ENCODE measurements around the gene CISD3.
A peak's percentile ranks its signal among the peaks of the same experiment; 100 is the strongest.

Gene CISD3

GRCh38 chr17:38705803-38706504 is 24.2 kb upstream of the CISD3 start (continued):
- TF ChIP-seq ZSCAN18 (tag by site-specific recombination; IDR thresholded peaks at IDR 0.05) = no peak
- no peak for TF ChIP-seq ZNF623 (tag by site-specific recombination; IDR thresholded peaks at IDR 0.05)
- TF ChIP-seq ZNF549 (tag by site-specific recombination; IDR thresholded peaks at IDR 0.05) = no peak
- TF ChIP-seq ZNF23 (tag by site-specific recombination; IDR thresholded peaks at IDR 0.05; ENCODE audit: borderline replicate concordance) = no peak
- TF ChIP-seq ZNF404 (tag by site-specific recombination; IDR thresholded peaks at IDR 0.05) = no peak
- 0 out of 2 replicates have a peak, but pooled peaks have one; percentile 38 for TF ChIP-seq ZNF610 (tag by site-specific recombination; IDR thresholded peaks at IDR 0.05; ENCODE audit: borderline replicate concordance)
- 0 out of 2 replicates have a peak, but pooled peaks have one; percentile 35 for TF ChIP-seq ZNF692 (tag by site-specific recombination; IDR thresholded peaks at IDR 0.05)
- no peak for TF ChIP-seq ZNF560 (tag by site-specific recombination; IDR thresholded peaks at IDR 0.05; ENCODE audit: borderline replicate concordance)
- peak; percentile 64; the same call in 1 of the 2 replicates for TF ChIP-seq ZBTB17 (tag by site-specific recombination; IDR thresholded peaks at IDR 0.05)
- TF ChIP-seq ZNF76 (tag by site-specific recombination; IDR thresholded peaks at IDR 0.05; ENCODE audit: borderline replicate concordance, low read depth) = peak; percentile 44; the same call in 1 of the 2 replicates
- TF ChIP-seq ZNF423 (tag by site-specific recombination; IDR thresholded peaks at IDR 0.05) = peak; percentile 76
- no peak for TF ChIP-seq ZNF10 (tag by site-specific recombination; IDR thresholded peaks at IDR 0.05)
- TF ChIP-seq, protein P1, sequence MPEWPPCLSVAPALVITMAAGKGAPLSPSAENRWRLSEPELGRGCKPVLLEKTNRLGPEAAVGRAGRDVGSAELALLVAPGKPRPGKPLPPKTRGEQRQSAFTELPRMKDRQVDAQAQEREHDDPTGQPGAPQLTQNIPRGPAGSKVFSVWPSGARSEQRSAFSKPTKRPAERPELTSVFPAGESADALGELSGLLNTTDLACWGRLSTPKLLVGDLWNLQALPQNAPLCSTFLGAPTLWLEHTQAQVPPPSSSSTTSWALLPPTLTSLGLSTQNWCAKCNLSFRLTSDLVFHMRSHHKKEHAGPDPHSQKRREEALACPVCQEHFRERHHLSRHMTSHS (tag by site-specific recombination; IDR thresholded peaks at IDR 0.05) = no peak
- no peak for TF ChIP-seq ZNF558 (tag by site-specific recombination; IDR thresholded peaks at IDR 0.05)
- no peak for TF ChIP-seq ZNF510 (tag by site-specific recombination; IDR thresholded peaks at IDR 0.05; ENCODE audit: insufficient replicate concordance)
- TF ChIP-seq ZNF48 (tag by site-specific recombination; IDR thresholded peaks at IDR 0.05) = no peak
- TF ChIP-seq ZNF426 (tag by site-specific recombination; IDR thresholded peaks at IDR 0.05) = no peak
- TF ChIP-seq ZNF670 (tag by site-specific recombination; IDR thresholded peaks at IDR 0.05; ENCODE audit: low read depth) = no peak
- TF ChIP-seq PRDM6 (tag by site-specific recombination; IDR thresholded peaks at IDR 0.05) = no peak
- TF ChIP-seq, protein P2, sequence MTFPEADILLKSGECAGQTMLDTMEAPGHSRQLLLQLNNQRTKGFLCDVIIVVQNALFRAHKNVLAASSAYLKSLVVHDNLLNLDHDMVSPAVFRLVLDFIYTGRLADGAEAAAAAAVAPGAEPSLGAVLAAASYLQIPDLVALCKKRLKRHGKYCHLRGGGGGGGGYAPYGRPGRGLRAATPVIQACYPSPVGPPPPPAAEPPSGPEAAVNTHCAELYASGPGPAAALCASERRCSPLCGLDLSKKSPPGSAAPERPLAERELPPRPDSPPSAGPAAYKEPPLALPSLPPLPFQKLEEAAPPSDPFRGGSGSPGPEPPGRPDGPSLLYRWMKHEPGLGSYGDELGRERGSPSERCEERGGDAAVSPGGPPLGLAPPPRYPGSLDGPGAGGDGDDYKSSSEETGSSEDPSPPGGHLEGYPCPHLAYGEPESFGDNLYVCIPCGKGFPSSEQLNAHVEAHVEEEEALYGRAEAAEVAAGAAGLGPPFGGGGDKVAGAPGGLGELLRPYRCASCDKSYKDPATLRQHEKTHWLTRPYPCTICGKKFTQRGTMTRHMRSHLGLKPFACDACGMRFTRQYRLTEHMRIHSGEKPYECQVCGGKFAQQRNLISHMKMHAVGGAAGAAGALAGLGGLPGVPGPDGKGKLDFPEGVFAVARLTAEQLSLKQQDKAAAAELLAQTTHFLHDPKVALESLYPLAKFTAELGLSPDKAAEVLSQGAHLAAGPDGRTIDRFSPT (tag by site-specific recombination; IDR thresholded peaks at IDR 0.05) = peak; percentile 94
- no peak for TF ChIP-seq GLI4 (tag by site-specific recombination; IDR thresholded peaks at IDR 0.05)
- no peak for TF ChIP-seq ZNF791 (tag by site-specific recombination; IDR thresholded peaks at IDR 0.05)
- TF ChIP-seq HOXD13 (CRISPR knock-in tag; IDR thresholded peaks at IDR 0.05; ENCODE audit: borderline replicate concordance) = no peak
- TF ChIP-seq, protein P3, sequence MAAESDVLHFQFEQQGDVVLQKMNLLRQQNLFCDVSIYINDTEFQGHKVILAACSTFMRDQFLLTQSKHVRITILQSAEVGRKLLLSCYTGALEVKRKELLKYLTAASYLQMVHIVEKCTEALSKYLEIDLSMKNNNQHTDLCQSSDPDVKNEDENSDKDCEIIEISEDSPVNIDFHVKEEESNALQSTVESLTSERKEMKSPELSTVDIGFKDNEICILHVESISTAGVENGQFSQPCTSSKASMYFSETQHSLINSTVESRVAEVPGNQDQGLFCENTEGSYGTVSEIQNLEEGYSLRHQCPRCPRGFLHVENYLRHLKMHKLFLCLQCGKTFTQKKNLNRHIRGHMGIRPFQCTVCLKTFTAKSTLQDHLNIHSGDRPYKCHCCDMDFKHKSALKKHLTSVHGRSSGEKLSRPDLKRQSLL (tag by site-specific recombination; IDR thresholded peaks at IDR 0.05) = no peak
- no peak for TF ChIP-seq ZNF311 (tag by site-specific recombination; IDR thresholded peaks at IDR 0.05; ENCODE audit: borderline replicate concordance)
- no peak for TF ChIP-seq ZNF157 (tag by site-specific recombination; IDR thresholded peaks at IDR 0.05)
- no peak for TF ChIP-seq SALL2 (tag by site-specific recombination; IDR thresholded peaks at IDR 0.05; ENCODE audit: borderline replicate concordance)

All from HEK293 (cell line).